ENCODE measurements around the gene XCR1. TPM values are rescaled to one million over a fixed set of nuclear protein-coding genes. Genes with fewer than 3 reads are reported as not detected.

XCR1 gene
- total RNA-seq, 1 experiment from 2014 or later, result not detected

- TF ChIP-seq TCF7L2 (IDR thresholded peaks at IDR 0.05; ENCODE audit: borderline replicate concordance, extremely low read depth, insufficient read depth, insufficient read length), result no peak
- no peak for TF ChIP-seq SRF (IDR thresholded peaks at IDR 0.05; ENCODE audit: low read depth)
- TF ChIP-seq ZBTB33 (IDR thresholded peaks at IDR 0.05; ENCODE audit: extremely low read depth, insufficient replicate concordance, low read length), result no peak
Measured at GRCh38 chr3:46020766-46021510, 6.3 kb downstream of the XCR1 start (continued).

GRCh38 chr3:46019707-46020106 is 7.6 kb downstream of the XCR1 start:
- no peak overlapping the region for H3K4me3 ChIP-seq (replicated peaks in 1 of 2; ENCODE audit: low read depth in 1 of 2, low read length in 2 of 2)
- no peaks in the 10 kb centered on the region for H3K79me2 ChIP-seq (ENCODE audit: insufficient read depth, low read length)
- no TSS peak for BruUV-seq (replicated peaks)
- ATAC-seq, result no peak
- H3K9ac ChIP-seq (ENCODE audit: low read length), result no peak overlapping the region
- RAD21 ChIA-PET (ENCODE audit: low non-redundant PET in 1 of 2, low total read pairs in 2 of 2, uncharacterized antibody in 2 of 2, unreplicated experiment in 2 of 2), result no interaction called here
- H4K20me1 ChIP-seq (ENCODE audit: insufficient read depth), result no peaks in the 10 kb centered on the region
- TF ChIP-seq ZBTB33 (IDR thresholded peaks at IDR 0.05; ENCODE audit: extremely low read depth, insufficient replicate concordance, low read length) (no peak), SP1 (IDR thresholded peaks at IDR 0.05; ENCODE audit: low read depth) (no peak)
- no peaks in the 10 kb centered on the region for H3K9me2 ChIP-seq (ENCODE audit: insufficient read depth)
- DNase-seq (ENCODE audit: low read depth, low spot score), result no peak
- no peak overlapping the region for H3K27ac ChIP-seq (ENCODE audit: low read depth, low read length)
- H3K4me1 ChIP-seq (ENCODE audit: control insufficient read depth in 1 of 2, insufficient read depth in 2 of 2, low read length in 2 of 2), result no peaks in the 10 kb centered on the region
- no peak overlapping the region for H2AFZ ChIP-seq (ENCODE audit: low read depth, low read length, poor library complexity, severe bottlenecking)
- no peaks in the 10 kb centered on the region for H3K36me3 ChIP-seq (ENCODE audit: control insufficient read depth in 1 of 2, insufficient read depth in 2 of 2, low read length in 2 of 2)
- POLR2A ChIA-PET, result no interaction called here
- H3K27me3 ChIP-seq (ENCODE audit: insufficient read depth, low read length), result no peaks in the 10 kb centered on the region
- intact Hi-C loops (cut with micrococcal nuclease), result no loop called here
- CTCF ChIA-PET, result no interaction called here
- no peak overlapping the region for H3K4me2 ChIP-seq (ENCODE audit: low read length)
- H3K9me3 ChIP-seq (ENCODE audit: control insufficient read depth in 1 of 2, insufficient read depth in 1 of 2, low read depth in 1 of 2, low read length in 2 of 2), result no peaks in the 10 kb centered on the region

All from HCT116 (cell line).